ENCODE results near the gene MALRD1. TPM values are rescaled to one million over a fixed set of nuclear protein-coding genes. Genes with fewer than 3 reads are reported as not detected.

MALRD1 gene
- polyA plus RNA-seq (ENCODE audit: insufficient read length in 10 of 10): 1 to 10 TPM in 4 of 10 donors, under 1 TPM in 6; 0.22 to 1.6 (median 0.86) TPM
- long read RNA-seq, donor 1: 0 reads
- long read RNA-seq, donor 2: 0 reads
- long read RNA-seq, donor 3: 0 reads
- long read RNA-seq, donor 4: 0 reads
- long read RNA-seq, donor 5: 0 reads
- long read RNA-seq, donor 6, partial matches to known transcripts: 0 of 1 reads
- long read RNA-seq, donor 6, other reads (novel, unspliced or antisense): 0 of 1 reads
- long read RNA-seq, donor 7: 0 reads
- long read RNA-seq, donor 8, partial matches to known transcripts: 0 of 1 reads
- long read RNA-seq, donor 8, other reads (novel, unspliced or antisense): 0 of 1 reads
- long read RNA-seq, donor 9: 0 reads

DNA sequence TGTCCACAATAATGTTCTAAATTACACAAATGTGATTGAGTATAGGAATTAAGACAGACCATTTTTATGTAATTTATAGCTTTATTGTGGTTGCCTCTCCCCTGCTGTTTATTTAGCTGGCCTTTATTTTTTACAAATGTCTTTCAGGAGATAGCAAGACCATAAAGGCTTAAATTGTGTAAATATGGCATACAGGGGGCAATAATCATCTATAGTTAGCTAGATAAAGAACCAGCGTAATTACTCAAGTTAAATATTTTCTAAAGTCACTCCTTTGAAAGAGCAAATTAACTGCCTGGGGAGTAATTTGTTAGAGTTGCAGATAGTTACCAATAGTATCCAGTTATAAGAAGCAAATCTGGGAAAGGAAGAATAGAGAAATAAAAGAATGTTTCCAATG is at the start of gene MALRD1:
Gene MALRD1, plus strand, starts transcription at position 313 of the 400 bp plus-strand sequence. CDS start 138 bp downstream, outside the sequence.
- DNase-seq: no peak

DNA sequence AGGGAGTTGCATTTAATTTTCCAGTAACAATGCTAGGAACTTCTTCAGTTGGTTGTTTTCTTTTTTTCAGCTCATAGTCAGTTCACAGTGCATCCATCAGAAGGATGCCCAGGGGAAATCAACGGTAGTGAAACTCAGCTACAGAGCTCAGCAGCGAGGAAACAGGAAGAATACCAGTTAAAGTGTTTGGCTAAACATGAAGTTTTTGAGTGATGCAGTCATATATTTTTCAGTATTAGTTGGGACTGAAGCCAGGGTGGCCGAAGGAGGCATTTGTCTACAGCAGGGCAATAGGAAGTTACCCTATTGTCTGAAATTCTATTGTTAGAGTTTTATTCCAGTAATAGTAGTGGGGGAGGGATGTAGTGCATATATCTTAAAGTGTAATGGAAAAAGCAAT is 45.3 kb upstream of the MALRD1 start:
- DNase-seq: peak in 2 of 3 donors; percentile 7 to 38

DNA sequence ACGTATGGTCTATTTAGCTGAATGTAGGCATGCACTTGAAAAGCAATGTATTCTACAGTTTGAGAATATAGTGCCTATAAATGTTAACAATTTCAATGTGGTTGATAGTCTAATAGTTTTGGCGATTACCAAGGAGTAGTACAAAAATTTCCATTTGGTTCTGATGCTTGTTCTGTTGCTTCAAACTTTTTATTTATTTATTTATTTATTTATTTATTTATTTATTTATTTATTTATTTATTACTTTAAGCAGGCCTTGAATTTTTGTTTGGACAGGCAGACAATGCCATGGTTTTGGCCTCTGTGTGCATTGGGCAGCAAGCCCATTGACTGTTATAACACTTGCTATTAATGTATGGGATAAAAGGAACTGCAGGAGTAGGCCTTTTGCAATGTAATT is 36.5 kb upstream of the MALRD1 start:
- DNase-seq: no peak

DNA sequence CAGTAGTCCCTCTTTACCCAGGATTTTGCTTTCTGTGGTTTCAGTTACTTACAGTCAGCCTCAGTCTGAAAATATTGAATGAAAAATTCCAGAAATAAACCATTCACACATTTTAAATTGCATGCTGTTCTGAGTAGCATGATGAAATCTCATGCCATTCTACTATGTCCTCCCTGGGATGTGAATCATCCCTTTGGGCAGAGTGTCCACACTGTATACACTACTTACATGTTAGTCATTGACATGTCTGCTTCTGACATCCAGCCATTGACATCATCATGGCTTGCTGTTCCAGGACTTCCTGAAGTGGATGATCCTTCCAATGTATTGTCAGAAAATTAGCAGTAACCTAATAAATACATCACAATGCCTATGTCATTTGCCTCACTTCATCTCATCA is 34.6 kb upstream of the MALRD1 start:
- peak in 1 of 3 donors; percentile 76 for DNase-seq

DNA sequence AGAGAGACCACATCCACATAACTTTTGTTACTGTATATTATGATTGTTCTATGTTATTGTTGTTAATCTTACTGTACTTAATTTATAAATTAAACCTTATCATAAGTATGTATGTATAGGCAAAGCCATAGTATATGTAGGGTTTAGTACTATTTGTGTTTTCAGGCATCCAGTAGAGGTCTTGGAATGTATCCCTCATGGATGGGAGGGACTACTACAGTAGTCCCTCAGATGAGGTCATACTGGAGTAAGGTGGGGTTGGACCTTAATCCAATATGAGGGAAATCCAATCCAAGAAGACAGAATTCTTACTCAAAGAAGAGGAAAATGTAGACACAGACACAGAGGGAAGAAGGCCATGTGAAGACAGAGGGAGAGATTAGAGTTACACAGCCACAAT is 34.1 kb upstream of the MALRD1 start:
- DNase-seq: no peak

DNA sequence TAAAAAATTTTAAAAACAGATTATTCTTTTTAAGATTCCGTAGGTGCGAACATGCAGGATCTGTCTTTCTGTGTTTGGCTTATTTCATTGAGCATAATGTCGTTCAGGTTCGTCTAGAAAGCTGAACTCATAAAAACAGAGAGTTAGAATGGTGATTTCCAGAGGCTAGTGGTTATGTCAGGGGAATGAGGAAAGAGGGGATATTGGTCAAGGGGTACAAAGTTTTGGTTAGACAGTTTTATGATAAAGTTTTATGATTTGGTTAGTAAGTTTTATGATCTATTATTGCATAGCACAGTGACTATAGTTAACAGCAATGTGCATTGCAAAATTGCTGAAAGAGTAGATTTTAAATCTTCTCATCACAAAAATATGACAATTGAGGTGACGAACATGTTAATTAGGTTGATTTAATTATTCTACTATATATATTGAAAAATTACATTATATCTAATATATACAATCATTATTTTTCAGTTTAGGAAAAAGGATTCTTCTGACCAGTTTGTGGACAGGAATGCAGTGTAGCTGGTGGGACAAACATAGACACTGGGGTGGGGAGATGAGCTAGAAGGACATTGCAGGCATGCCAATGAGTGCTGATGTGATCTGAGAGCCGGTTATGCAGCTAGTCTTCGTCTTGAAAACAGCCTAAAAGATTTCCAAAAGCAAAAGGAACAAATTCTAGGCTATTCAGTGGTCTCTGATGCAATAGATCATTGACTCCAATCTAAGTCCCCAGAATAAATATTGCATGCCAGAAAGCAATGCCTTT is 31.3 kb upstream of the MALRD1 start:
- DNase-seq: no peak

DNA sequence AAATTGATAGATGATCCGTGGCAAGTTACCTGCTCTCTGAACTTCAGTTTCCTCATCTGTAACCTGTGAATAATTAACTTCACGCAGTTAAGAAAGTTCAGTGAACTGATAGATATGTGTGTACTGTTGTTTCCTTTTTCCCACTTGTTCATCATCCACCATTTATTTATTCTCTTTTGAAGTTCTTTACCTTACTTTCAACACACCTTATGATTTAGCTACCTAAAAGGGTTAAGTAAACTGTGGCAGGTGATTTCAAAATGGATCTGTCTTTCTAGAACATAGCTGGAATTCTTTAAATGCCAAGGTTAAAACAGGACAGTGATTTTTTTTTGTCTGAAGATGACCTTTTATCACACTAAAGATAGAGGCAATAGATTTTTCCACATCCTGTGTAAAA is 27.4 kb upstream of the MALRD1 start:
- no peak for DNase-seq

DNA sequence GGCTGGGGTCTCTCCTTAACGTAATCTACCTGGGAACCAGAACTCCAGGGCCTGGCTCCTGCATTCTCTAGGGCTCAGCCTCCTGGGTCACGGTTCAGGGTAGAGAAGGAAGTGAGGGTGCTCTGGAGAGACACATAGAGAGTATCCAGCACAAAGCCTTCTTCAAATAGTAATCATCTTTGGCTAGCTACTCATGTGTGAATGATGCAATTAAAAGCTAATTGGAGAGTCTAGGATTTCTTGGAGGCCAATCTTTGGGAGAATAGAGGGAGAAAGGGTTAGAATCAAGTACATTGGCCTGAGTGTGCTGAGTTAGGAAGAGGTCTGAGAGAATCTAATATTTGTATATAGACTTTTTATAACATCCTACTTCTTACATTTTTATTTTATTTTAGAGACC is 24.0 kb upstream of the MALRD1 start:
- no peak for DNase-seq

DNA sequence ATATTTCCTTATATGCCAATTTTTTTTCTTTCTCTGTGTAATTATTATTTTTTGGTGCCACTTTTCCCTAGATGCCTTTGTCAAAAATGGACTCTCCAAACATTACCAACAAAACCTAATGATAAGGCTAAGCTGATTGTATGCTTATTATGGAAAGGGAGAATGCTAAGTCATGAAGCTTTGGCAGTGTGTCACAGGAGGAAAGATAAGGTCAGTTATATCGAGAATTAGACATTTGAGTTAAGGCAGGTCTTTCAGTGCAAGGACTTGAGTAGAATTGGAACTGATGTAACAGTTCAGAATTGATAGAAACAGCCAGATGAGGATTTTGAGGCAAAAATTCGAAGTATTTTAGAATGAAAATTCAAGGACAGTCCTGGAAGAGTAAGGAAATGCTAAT is 16.8 kb upstream of the MALRD1 start:
- no peak for DNase-seq

DNA sequence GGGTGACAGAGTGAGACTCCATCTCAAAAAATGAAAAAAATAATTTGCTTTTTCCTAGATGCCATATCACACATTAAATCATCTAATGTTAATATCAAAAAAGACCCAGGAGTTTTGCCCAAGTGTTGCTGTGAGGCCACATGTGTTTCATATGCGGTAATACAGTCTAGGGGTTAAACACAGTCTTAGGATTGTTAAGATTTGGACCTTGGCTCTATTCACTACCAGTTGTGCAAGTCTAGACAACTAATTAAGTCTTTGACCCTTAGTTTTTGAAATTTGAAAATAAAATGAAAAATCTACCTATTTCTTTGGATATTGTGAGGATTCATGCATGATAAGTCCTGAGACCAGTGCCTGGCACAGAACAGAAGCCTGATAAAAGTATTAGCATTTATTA is 14.9 kb upstream of the MALRD1 start:
- no peak for DNase-seq

DNA sequence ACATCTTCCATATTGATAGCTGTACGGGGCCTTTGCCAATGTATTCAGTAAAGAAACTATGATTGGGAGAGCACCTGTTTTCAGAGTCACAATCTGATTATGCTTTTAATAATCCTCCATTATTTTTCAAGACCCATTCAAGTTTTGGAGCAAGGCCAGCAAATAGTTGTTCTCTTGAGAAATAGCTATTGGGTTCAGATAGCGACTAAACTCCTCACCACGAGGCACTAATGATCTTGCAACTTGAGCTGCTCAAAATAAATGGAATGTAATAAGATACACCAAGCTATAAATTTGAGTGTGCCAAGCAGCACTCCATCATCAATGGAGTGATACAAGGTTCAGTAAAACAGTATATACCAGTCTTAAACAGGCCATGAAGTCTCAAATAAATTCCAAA is 7.4 kb upstream of the MALRD1 start:
- no peak for DNase-seq

DNA sequence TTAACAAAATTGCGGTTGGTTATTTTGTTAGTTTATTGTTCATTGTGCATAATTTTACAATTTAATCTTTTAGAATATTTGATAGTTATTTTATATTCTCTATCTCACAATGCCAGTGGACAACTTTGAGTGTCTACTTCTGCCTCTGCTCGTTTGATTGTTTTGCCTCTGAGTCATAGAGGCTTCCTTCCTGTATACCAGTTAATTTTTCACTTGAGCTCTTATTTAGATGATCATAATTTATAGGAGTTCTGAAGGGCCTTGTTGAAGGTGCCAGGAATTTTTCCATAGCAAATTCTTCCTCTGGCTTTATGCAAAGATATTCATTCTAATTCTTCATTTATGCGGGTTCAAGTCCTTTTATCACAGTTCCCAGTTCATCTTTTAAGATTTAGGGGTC is 5.2 kb upstream of the MALRD1 start:
- DNase-seq: no peak

DNA sequence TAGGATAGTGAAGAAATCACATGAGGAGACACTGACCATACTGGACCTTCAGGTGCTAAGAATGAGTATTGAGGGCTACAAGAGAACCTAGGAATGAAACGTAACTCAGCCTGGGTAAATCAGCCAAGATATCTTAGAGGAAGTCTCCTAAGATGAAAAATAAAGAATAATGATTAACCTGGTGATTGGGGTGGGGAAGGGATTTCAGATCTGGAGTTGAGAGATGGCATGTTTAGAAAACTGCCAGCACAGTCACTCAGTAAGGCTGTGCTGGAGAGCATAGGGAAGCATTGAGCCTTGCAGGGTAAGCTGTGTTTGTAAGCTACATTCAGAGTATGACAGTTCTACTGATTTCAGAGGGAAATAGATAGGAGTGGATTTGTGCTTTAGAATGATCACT is 1.9 kb upstream of the MALRD1 start:
- DNase-seq: no peak

DNA sequence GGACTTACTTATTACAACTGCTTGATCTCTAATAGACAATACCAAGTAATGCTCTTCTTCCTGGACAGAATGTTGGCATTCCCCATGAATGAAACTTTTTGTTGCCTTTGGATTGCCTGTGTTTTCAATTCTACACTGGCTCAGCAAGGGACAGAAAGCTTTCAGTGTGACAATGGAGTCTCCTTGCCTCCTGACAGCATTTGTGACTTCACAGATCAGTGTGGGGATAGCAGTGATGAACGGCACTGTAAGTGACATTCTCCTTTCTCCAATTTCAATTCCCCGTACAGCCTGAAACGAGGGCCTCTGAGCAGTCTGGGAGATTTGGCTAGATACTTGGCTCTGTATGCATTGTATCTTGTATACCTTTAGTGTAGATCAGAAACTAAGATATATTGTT is 290 bp downstream of the MALRD1 start:
- no peak for DNase-seq

DNA sequence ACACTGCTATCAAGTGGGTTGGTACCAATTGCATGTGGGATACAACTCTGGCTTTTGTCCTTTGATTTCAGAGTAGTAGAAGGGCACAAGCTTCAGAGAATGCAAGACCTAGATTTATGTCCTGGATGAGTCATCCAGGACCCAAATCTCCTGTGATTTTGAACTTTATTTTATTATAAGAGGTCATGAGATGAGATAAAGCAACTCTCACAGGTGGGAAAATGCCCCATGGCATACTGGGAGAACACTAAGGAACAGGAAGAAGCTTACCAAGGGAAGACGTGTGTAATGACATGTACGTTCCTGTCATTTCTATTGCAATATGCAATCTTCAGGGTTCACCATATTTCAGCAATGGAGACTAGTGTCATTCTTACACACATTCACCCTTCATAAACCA is 966 bp downstream of the MALRD1 start:
- no peak for DNase-seq

DNA sequence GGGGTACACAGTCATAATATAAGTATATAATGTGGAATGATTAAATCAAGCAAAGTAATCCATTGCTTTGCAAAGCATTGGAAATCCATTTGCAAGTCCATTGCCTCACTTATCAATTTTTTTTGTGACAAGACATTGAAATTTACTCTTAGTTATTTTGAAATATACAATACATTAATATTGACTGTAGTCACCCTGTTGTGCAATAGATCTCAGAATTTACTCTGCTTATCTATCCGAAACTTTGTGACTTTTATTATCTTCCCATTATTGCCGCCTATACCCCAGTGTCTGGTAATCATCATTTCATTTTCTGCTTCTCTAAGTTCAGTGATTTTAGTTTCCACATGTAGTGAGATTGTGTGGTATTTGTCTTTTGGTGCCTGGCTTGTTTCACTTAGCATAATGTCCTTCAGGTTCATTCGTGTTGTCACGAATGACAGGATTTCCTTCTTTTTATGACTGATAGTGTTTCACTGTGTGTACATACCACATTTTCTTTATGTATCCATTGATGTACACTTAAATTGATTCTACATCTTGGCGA is 5.8 kb downstream of the MALRD1 start:
- no peak for DNase-seq

DNA sequence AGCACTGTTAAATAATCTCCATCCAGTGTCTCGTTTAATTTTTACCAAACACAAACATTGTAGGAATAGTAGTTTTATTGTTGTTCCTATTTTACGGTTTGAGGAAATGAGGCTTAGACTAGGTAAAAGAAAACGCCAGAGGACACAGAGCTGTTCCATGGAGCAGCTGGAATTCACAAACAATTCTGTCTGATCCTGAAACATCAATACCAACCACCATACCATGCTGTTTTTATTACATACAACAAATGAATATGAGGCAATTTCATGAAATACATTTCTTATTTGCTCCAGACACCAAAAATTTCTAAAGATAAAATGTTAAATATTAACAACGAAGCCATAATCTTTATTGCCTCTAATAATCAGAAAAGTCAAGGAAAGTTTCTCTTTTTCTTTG is 9.4 kb downstream of the MALRD1 start:
- DNase-seq: no peak

DNA sequence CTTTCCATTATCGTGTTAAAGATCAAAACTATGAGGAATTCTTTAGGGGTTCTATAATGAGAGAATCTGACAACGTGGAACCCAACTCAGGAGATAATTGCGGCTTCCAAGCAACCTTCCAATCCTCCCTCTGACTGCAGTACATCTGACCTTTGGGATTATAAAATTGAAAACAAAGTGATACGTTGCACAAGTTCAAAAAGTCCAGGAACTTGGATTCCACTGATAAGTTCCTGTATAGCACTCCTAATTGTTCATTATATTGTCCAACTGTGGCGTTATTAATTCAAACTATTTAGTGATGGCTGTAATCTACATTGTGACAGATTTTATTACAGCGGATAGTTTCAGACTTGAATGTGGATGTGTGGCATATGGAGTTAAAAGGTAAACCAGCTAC is 15.4 kb downstream of the MALRD1 start:
- no peak for DNase-seq

DNA sequence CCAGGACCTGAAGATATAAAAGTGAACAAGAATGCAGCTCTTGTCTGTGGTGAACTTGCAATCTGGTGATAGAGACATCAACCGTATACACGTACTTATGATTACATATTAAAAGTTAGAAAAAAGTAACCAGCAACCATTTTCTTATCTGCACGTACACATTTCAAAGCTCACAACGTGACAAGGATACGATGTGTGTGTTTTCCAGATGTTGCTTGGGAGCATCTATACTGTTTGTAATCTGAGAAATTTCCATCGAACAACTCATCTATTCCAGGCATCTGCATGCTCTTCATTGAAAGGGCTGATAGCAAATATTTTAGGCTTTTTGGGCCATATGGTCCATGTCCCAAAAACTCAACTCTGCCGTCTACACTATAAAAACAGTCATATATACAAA is 23.3 kb downstream of the MALRD1 start:
- no peak for DNase-seq

DNA sequence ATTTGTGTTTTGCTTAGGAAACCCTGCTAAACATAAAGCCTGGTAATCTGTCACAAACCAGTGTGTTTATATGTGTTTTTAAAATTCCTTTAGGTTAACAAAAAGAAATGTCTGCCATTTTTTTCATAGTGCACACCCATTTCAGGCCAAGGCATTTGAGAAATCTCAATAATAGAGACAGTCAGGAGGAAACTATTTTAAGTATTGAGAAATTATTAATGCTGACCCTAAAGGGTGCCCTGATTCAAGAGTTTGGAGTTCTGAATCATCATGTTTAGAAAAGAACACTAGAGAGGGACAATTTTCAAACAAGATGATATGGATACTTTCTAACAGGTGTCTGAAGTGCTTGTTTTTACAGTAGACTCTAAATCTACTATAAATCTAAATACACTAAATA is 28.7 kb downstream of the MALRD1 start:
- no peak for DNase-seq

DNA sequence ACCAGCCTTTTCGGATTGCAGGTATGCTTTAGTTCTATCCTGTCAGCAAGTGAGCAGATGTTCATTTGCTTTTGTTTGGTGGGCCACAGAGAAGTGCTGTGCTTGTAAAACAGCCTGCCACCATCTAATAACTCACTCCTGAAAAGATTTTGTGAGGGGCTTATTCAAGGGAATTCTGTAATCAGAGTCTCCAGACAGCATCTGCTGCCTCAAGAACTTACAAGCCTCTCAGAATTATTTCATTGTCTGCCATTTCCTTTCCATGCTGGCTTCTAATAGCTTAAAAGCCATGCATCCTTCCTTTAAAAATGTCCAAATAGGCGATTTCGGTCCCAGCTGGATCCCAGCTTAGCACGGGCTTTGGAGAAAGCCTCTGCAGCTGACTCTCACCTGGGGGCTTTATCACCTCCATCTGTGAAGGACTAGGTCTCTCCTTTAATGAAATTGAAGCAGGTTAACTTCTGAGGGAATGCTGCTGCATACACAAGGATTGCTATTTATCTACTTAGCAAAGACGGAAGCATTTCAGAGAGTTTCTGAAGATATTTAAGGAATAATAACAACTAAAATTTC is 48.0 kb downstream of the MALRD1 start:
- DNase-seq: no peak

DNA sequence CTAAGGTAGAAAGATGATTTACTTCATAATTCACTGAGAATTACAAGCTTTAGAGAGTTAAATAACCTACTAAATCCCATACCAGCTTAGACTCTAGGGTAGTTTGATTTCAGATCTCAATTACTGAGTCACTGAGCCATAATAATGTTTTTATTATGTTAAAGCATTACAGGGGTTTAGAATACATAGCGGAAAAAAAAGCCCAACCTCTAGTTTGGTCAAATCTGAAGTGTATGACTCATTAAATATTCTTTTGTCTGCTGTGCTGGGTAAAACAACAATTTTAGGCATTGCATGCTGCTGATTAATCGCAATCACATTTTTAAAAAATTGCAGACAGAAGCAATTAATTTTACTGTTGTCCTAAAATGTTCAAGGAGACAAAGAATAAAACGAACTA is 48.5 kb downstream of the MALRD1 start:
- no peak for DNase-seq

DNA sequence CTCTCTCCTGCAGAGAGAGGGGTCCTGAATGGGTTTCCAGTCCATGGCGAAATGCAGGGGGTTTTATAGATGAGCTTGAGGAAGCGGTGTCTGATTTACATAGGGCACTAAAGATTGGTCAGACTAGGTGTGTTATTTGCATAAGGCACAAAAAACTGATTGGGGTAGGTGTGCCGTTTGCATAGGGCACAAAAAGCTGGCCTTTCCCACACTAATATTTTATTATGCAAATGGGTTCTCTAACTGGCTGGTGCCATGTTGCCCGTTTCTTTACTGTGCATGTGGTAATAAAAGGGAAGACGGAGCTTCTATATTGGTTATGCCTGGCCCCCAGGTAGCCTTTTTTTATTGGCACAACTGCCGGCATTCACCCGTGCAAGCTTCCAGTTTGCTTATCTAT is 50.2 kb downstream of the MALRD1 start:
- DNase-seq: no peak

All from muscle of back (tissue), 13 donors.